GM20431 (cell line): ENCODE data around the gene OR9Q1.
"Not testable (repeated sequence)": the region's sequence is repeated elsewhere in the genome, so short reads cannot be mapped to it uniquely, and the experiment has no call there.

Experiments
- in situ Hi-C: fragments of 300-500 bp; cut with MseI, MboI; formaldehyde crosslinking; loops from one replicate; pipeline ENCODE4 v1.15.0; 2020; ENCODE audit warnings: low sequenced_read_pairs; ENCODE audit not compliant: unreplicated experiment

The OR9Q1 gene

GRCh38 chr11:58023435-58023931, at the start of gene OR9Q1:
OR9Q1 (plus strand) TSS chr11:58023881; CDS start chr11:58179445, 155,564 bp downstream.
- in situ Hi-C loops, result no loop called here

GRCh38 chr11:57974132-57974531, 49.5 kb upstream of the OR9Q1 start:
- in situ Hi-C loops, result no loop called here

GRCh38 chr11:57974848-57975601, 48.7 kb upstream of the OR9Q1 start:
- in situ Hi-C loops, result no loop called here

GRCh38 chr11:57977709-57978108, 46.0 kb upstream of the OR9Q1 start:
- in situ Hi-C loops, result no loop called here

GRCh38 chr11:57978686-57979531, 44.8 kb upstream of the OR9Q1 start:
- in situ Hi-C loops, result no loop called here

GRCh38 chr11:57979532-57980079, 44.1 kb upstream of the OR9Q1 start:
- in situ Hi-C loops, result no loop called here

GRCh38 chr11:57980201-57980600, 43.5 kb upstream of the OR9Q1 start:
- in situ Hi-C loops, result no loop called here

- in situ Hi-C loops, result no loop called here
Measured at GRCh38 chr11:57981536-57981935, 42.1 kb upstream of the OR9Q1 start.

GRCh38 chr11:57982776-57983175, 40.9 kb upstream of the OR9Q1 start:
- in situ Hi-C loops, result no loop called here

GRCh38 chr11:57983191-57983590, 40.5 kb upstream of the OR9Q1 start:
- in situ Hi-C loops, result no loop called here

- in situ Hi-C loops, result not testable (repeated sequence)
Measured at GRCh38 chr11:57999523-57999922, 24.2 kb upstream of the OR9Q1 start.

- in situ Hi-C loops, result not testable (repeated sequence)
Measured at GRCh38 chr11:58000021-58000420, 23.7 kb upstream of the OR9Q1 start.

- in situ Hi-C loops, result no loop called here
Measured at GRCh38 chr11:58000699-58001098, 23.0 kb upstream of the OR9Q1 start.

GRCh38 chr11:58003036-58003435, 20.6 kb upstream of the OR9Q1 start:
- in situ Hi-C loops, result no loop called here

GRCh38 chr11:58003591-58003990, 20.1 kb upstream of the OR9Q1 start:
- in situ Hi-C loops, result no loop called here

- in situ Hi-C loops, result no loop called here
Measured at GRCh38 chr11:58004664-58005063, 19.0 kb upstream of the OR9Q1 start.

GRCh38 chr11:58006940-58007339, 16.7 kb upstream of the OR9Q1 start:
- in situ Hi-C loops, result no loop called here

- in situ Hi-C loops, result no loop called here
Measured at GRCh38 chr11:58011771-58012170, 11.9 kb upstream of the OR9Q1 start.

- in situ Hi-C loops, result no loop called here
Measured at GRCh38 chr11:58024601-58025091, 965 bp downstream of the OR9Q1 start.

GRCh38 chr11:58027341-58027740, 3.7 kb downstream of the OR9Q1 start:
- in situ Hi-C loops, result no loop called here
